ENCODE measurements around the gene IFIH1.
A peak's percentile ranks its signal among the peaks of the same experiment; 100 is the strongest.

The IFIH1 gene

DNA sequence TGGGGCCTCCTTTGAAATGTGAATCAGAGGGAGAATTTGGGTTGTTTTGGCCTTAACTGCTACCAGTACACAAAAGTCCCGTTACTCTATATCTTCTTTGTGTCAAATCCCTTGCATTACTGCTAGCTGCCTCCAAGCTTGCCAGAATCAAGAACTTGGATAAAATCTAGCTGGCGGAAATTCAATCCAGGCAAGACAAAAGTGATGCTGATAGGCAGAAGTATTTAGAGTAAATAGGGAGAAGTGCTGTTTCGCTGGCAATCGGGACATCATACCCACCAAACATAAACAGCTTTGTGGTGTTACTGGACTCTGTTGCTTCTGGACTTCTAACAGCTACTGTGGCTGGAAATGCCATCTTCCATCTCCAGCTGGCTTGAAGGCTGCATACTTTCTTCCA, 2.5 kb downstream of the IFIH1 start:
- no peak overlapping the region for H3K27ac ChIP-seq
- no peak for DNase-seq (ENCODE audit: low read depth, low spot score)

DNA sequence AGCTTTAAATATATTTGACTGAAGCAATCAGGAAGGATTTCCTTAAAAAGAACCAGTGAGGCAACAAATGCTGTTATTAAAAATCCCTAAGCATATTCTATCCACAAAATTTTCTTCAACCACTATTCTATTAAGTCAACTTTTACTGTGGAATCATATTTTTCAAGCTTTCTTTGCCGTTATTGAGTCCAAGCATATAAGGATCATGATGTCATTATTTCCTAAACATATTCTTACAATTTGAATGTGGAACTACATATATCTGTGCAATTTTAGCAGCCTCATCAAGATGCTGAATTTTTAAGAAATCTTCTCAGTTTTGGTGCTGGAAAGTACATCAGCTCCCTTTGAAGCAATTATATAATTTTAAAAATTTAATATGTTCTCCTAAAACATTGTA, 5.6 kb downstream of the IFIH1 start:
- DNase-seq (ENCODE audit: low read depth, low spot score) = no peak
- H3K27ac ChIP-seq = no peak overlapping the region

DNA sequence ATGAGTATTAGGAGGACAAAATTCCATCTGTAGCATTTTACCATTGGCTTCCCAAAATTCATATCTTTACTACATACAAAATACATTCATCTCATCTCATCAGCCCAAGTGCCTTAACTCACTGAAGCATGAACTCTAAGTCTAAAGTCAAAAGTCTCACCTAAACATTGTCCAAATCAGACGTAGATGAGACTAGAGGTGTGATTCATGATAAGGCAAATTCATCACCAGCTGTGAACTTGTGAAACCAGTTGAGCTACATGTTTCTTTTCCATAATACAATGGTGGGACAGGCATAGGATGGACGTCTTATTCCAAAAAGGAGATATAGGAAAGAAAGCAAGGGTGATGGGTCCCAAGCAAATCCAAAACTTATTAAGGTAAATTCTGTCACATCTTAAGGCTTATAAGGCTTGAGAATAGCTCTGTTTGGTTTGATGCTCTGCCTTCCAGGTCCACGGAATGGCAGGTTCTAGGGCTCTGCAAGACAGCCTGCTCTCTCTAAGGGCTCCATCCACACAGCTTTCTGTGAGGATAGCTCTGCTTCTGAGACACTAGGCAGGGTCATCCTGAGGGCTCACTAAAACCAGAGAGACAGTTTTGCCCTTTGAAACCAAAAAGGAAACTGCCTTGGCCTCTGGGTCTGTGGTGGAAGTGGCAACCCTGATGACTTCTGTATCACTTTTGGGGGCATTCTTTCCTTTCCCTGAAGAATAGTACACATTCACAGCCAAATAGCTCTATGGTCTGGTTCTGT, 9.6 kb downstream of the IFIH1 start:
- DNase-seq (ENCODE audit: low read depth, low spot score) = peak; percentile 44
- H3K27ac ChIP-seq = peak overlapping the region; percentile 17

DNA sequence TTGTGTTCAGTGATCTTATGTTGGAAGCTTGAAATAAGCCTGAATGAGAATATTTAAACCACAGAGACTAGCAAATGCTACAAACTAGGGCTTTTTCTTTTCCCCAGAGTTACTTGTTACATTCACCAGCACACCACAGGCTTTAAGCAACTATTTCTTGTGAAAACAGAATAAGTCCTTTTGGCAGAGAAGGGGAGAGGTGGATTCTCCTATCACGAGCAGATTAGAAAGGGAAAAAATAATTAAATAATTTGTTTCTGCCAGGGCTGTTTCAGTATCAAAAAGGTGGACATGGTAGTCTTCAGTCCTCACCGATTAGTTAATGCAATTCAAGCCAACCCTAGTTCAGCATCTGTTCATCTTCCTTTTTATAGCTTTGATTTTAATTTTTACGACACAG, 12.6 kb downstream of the IFIH1 start:
- no peak for DNase-seq (ENCODE audit: low read depth, low spot score)
- no peak overlapping the region for H3K27ac ChIP-seq

DNA sequence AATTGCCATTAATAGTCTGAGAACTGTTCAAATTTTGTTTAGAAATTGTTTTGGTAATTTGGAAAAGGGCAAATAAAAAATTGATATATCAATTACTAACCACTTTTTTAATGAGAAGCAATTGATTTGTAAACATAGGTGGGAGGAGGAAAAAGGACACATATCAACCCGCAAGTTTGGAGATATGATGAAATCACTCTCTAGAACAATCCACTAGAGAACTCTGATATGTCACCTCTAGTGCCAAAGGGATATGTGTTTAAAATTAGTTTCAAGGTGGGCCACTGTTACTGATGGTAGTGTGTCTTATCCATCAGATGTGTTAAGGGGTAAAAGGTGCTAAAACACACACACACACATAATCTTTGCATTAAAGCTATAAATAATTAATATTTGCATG, 16.6 kb downstream of the IFIH1 start:
- no peak for DNase-seq (ENCODE audit: low read depth, low spot score)

DNA sequence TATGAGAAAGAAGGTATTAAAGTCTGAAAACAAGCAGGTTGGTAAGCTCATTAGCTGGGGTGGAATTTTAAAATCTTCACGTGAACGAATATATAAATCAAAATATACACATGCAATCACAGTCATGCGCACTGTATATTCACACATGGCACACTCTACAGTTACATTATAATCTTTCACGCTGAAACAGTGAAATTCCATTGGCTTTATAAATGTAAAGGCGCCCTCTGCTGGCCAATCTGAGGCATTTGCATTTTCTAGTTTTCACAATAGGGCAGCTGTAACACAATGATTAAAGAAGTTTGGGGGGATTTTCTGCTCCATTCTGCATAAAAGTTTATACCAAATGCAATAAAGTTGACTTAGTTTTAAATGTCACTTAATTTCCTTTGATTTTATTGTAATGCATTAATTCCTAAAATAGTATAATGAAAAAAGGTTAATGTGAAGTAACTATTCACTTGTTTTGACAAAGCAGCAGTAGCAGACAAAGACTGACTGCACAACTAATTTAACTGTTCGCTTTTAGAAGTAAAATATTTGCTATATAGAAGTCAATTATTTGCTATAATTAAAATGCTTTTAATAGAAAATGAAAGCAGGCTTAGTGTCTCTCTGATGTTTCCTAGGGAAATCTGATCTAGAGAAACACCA, 17.2 kb downstream of the IFIH1 start:
- no peak overlapping the region for H3K27ac ChIP-seq
- DNase-seq (ENCODE audit: low read depth, low spot score) = no peak

More for the DNA sequence above, 16.6 kb downstream of the IFIH1 start:
- no peak overlapping the region for H3K27ac ChIP-seq

DNA sequence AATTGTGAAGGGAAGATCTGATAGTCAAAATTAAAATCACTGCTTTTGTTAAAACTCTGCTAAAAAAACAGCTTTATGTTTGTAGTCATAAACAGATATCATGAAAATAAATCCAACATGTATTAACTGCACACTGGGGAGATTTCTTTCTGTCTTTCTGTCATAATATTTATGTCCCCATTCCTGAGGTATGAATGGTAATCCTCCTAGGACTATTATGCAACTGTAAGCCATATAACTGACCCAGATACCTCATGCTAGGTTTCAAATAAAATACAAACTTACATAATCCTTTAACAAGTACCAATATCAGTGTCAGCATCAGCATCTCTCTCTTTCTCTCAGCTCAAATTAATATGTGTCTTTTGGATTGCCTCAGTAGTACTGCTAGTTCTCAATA, 18.2 kb downstream of the IFIH1 start:
- no peak for DNase-seq (ENCODE audit: low read depth, low spot score)

DNA sequence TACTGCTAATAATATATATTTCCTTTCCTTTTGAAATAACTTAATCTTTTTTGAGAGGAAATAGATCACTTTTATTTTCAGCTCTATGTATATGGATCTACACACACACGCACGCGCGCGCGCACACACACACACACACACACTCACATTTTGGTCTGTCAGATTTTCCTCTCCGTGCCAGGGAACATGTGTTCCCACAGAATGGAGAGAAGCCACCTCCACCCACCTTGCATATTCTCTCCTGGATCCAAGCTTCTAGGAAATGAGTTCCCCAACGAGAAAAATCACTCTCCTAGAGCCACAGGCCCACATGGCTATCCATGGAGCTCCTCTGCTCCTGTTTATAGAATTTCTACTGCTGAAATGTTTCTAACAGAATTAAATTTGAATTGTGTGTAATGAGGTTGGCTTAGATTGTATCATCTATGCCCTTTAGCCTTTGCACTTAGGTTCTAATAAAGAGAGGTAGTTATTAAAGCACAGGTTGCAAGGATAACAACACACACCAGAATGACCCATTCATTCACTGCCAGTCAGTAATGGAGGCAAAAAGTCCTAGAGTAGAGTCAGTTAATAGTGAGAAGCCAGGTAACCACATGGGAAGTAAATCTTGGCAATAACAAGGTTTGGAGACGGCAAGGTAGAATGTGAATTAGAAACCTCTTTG, 19.7 kb downstream of the IFIH1 start:
- no peak for DNase-seq (ENCODE audit: low read depth, low spot score)
- H3K27ac ChIP-seq = no peak overlapping the region

More for the DNA sequence above, 18.2 kb downstream of the IFIH1 start:
- no peak overlapping the region for H3K27ac ChIP-seq

DNA sequence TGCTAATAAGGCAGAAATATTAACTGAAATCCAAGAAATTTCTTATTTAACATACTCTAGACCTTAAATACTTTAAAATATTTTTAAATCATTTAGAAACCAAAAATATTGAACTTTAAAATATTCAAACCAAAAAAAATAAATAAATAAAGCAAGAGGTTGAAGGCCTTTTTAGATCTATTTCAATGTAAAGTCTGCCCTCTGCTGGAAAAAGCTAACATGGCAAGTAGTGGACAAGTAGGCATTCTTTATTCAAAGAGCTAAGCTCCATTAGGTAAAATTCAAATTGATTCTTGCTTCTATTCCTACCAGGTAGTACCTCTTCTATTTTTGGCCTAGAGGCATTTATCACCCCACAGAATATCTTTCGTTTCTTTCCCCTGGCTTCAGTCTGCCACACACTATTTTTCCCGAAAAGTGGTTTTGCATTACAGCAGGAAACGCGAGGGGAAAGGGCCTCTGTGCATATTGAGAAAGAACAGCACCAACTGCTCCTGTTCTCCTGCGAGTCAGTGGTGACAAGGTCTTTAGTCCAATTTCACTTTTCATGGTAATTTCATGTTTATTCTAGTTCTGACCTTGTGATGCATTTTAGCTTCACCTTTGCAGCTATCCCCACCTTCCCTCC, 20.4 kb downstream of the IFIH1 start:
- no peak for DNase-seq (ENCODE audit: low read depth, low spot score)
- no peak overlapping the region for H3K27ac ChIP-seq

DNA sequence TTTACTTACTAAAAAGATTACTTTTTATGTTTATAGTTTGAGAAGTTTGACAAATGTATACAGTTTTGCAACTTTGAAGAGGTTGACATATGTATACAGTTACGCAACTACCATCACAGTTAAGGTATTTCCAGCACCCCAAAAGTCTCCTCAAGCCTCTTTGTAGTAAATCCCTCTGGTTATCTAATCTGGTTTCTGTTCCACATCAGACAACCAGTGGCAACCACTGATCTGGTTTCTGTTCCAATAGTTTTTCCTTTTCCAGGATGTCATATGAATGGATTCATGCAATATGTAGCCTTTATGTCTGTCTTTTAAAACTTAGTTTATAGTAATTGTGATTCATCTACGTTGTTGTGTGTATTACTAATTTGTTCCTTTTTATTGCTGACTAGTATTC, 23.5 kb downstream of the IFIH1 start:
- DNase-seq (ENCODE audit: low read depth, low spot score) = no peak
- no peak overlapping the region for H3K27ac ChIP-seq

DNA sequence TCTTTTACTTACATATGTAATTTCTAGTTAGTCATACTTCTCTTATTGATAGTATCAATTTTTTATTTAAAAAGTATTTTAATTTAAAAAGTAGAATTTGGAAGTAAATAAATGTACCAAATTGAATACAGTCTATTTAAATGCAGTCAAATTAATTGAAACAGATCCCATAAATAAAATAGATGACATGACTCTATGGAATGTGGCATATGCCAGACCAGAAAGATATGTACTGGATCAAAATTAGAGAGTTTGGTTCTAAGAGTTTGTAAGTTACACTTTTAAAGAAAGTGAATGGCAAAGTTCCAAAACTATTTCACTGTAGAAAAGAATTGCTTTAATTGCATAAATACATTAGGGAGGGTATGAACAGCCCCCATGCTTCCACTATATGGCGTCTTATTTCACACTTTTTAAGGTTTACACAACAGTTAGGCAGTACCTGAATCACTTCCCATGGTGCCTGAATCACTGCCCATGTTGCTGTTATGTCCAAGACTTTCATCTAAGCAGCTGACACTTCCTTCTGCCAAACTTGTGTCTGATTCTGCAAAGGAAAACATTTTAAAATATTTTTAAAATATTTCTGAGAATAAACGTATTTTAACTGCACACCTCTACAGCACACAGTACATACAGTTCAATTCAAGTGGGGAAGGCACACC, 25.2 kb downstream of the IFIH1 start:
- peak overlapping the region; percentile 52 for H3K27ac ChIP-seq
- DNase-seq (ENCODE audit: low read depth, low spot score) = no peak

DNA sequence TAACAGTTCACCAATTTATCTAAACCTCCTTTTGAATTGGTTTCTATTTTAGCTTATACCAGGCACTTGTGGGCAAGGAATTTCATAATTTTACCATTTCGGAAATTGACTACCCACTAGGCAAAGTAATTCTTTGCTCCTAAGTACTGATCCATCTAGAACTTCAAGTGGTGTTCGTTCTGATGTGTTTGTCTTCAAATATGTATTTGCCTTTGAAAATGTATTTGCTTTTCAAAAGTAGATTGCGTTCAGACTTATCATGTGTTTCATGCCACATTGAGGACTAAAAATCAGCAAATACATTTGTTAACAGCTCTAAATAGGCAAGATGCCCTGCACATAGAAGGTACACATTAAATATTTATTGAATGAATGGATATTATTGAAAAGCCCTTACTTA, 26.7 kb downstream of the IFIH1 start:
- H3K27ac ChIP-seq = no peak overlapping the region

DNA sequence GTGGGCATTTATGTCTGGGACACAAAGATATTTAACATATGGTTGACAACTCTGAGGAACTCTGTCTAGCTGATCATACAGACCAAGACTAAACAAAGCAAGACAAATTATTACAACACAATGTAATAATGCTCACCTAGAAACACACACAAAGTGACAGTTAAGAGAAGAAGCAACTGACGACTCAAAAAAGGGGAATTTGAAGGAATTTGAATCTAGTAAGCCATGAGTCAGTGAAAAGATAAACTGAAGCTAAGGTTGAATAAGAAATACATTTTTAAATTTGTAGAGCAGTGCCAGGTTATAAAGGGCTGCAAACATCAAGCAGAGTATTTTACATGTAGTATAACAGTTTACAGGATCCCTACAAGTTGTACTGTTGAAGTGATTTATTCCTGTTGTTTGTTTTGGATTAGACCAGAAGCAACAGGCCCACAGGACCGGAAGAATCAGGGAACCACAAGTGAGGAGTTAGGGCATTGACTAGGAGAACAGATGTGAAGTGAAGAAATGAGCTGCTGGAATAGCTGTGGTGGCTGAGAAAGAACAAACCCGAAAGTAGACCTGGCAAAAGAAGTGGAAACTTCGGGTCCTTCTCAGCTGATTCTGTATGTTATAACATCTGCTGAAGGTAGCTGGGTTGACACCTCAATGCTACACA, 35.6 kb downstream of the IFIH1 start:
- DNase-seq (ENCODE audit: low read depth, low spot score) = no peak

More for the DNA sequence above, 26.7 kb downstream of the IFIH1 start:
- DNase-seq (ENCODE audit: low read depth, low spot score) = no peak

DNA sequence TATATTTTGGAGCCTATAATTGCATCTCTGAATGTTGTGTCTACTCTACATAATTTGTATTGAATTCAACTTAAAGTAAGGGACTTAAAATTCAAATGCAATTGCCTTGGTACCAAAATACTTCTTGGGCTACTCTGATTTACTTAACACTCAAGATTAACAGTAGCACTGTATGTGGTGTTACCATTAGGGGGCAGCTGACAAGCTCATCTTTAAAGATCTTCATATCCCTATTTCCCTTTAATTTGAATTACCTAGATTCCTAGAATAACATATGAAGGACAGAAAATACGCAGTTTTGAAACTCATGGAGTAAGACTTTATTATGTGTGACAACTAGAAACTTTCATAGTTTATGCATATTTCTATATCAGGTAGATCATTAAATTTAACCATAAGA, 37.8 kb downstream of the IFIH1 start:
- DNase-seq (ENCODE audit: low read depth, low spot score) = no peak
- no peak overlapping the region for H3K27ac ChIP-seq

More for the DNA sequence above, 35.6 kb downstream of the IFIH1 start:
- no peak overlapping the region for H3K27ac ChIP-seq

DNA sequence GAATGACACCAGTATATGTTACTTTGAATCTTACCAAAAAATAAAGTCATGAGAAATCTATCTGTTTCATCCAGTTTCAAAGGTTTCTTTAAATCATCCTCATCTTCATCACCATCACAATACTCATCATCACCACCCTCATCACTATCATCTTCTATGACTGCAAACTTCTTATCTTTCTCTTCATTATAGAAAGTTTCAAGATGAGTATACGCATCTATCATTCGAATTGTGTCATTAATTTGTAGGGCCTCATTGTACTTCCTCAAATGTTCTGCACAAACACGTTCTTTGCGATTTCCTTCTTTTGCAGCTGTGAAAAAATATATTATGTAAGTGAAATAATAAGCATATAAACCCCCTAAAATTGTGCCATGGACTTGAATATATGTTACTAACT, 41.1 kb downstream of the IFIH1 start:
- no peak overlapping the region for H3K27ac ChIP-seq
- DNase-seq (ENCODE audit: low read depth, low spot score) = no peak

DNA sequence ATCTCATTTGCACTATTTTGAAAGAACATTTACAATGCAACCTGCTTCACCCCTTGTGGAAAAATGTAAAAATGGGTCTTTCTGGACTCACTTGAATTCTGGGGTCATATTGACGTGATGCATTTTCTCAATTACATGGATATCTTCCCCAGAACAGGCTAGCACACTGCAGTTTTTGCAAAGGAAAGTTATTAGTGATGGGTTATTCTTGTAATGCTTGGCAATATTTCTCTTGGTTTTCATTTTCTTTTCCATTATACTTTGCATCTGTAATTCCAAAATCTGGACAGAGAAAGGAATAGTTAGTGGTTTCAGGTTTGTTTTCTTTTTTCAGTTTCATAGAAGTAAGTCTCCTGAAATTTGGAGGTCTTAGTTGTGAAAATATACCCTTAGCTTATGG, 50.5 kb downstream of the IFIH1 start:
- no peak for DNase-seq (ENCODE audit: low read depth, low spot score)
- H3K27ac ChIP-seq = no peak overlapping the region

DNA sequence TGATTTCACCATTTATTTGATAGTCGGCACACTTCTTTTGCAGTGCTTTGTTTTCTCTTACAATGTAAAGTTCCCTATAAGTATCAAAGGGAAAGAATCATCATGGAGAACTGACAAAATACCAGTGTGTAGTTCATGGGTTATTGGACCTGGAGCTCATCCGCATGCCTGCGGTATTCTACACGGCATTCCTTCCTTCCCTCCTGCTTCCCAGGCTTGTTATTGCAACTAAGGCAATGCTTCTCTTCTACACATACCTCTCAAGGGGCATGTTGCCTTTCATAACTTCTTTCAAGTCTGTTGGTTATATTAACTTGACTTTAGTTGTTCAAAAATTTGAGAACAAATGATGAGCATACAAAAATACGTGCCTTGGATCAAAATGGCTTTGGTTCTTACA, 51.0 kb downstream of the IFIH1 start:
- DNase-seq (ENCODE audit: low read depth, low spot score) = no peak
- H3K27ac ChIP-seq = no peak overlapping the region

DNA sequence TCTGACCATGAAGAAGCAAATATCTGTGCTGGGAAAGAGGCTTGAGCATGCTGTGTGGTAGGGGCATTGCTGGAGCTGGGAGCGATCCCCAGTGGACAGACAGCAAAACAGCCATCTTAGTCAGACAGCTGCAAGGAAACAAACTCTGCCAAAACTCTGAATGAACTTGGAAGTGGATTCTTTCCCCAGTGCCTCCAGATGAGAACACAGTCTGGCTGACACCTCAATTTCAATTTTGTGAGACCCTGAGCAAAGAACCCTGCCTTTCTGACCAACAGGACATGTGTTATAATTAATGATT, 52.1 kb downstream of the IFIH1 start:
- DNase-seq (ENCODE audit: low read depth, low spot score) = no peak
- no peak overlapping the region for H3K27ac ChIP-seq

DNA sequence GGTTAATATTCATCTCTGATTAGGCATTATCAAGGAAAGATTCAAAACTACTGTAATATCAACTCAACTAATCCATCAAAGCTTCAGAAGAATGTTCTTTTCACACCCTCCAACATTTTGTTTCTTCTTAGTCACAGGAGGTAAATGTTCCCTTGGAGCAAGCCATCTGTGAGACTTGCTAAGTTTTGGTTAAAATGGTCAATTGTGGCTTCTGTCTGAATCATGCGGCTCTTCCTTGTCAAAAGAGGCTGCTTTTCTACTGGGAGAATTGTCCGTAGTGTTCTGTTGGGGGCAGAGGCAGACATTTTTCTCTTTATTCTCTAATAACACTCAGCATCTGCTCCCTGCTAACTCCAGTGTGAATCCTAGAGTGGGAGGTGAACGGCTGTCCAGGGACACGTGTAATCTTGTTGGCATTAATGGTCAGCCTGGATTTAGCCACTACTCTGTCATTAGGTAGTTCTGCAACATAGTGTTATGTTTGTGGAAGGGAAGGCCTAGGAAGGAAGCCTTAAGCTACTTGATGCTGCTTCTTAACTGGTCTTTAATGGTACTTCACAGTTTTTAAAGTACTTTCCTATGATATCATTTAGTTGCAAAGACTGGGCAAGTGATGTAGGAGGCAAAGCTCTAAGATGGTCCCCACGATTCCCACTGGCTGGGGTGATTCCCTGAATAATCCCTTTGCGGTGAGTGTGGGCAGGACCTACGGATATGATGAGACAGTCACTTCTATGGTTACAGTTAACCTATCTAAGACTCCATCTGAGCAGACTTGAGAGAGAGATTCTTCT, 52.6 kb downstream of the IFIH1 start:
- no peak overlapping the region for H3K27ac ChIP-seq
- DNase-seq (ENCODE audit: low read depth, low spot score) = no peak

Measured in epithelial cell of prostate (primary cell).